Measurements from ENCODE around the gene KAT14.
"Not testable (repeated sequence)": the region's sequence is repeated elsewhere in the genome, so short reads cannot be mapped to it uniquely, and the experiment has no call there.

GRCh38 chr20:18100569-18100968 lies 37.1 kb upstream of the KAT14 start:
- TF ChIP-seq CTCF (IDR thresholded peaks at IDR 0.05; ENCODE audit: insufficient read depth, low read depth, low read length); EZH2 (IDR thresholded peaks at IDR 0.05; ENCODE audit: insufficient read depth, low read length): not testable (repeated sequence)

All from astrocyte (in vitro differentiated cells and primary cell).